Measurements from ENCODE around the gene PTPRN2.

GRCh38 chr7:158443014-158443687, 144.5 kb downstream of the PTPRN2 start:
- TF ChIP-seq POLR2AphosphoS5 (IDR thresholded peaks at IDR 0.05; ENCODE audit: insufficient read depth, low read depth, low read length) (no peak), CTCF (IDR thresholded peaks at IDR 0.05; ENCODE audit: extremely low read depth in 1 of 2, insufficient read depth in 1 of 2, low read depth in 1 of 2, low read length in 2 of 2) (no peak), MAX (IDR thresholded peaks at IDR 0.05; ENCODE audit: insufficient read depth, insufficient read length) (no peak), EZH2 (IDR thresholded peaks at IDR 0.05; ENCODE audit: borderline replicate concordance, low read depth, low read length, severe bottlenecking) (no peak), POLR2A (IDR thresholded peaks at IDR 0.05; ENCODE audit: low read depth, low read length) (no peak), JUN (IDR thresholded peaks at IDR 0.05; ENCODE audit: borderline replicate concordance, insufficient read depth, insufficient read length, low read depth) (no peak), MYC (IDR thresholded peaks at IDR 0.05; ENCODE audit: low read depth, low read length) (no peak), GATA2 (IDR thresholded peaks at IDR 0.05; ENCODE audit: insufficient read depth, insufficient read length, low read depth, low read length) (no peak)

Data from endothelial cell of umbilical vein (primary cell).